Measurements from ENCODE around the gene MRPL30. TPM values are rescaled to one million over a fixed set of nuclear protein-coding genes. Genes with fewer than 3 reads are reported as not detected.
"Not testable (repeated sequence)": the region's sequence is repeated elsewhere in the genome, so short reads cannot be mapped to it uniquely, and the experiment has no call there.

The MRPL30 gene
- total and polyA plus RNA-seq, 2 donors (not counting 3 experiments of a cell fraction or from before 2014, with no cell fraction given) = 14.7 to 28.4 TPM

DNA sequence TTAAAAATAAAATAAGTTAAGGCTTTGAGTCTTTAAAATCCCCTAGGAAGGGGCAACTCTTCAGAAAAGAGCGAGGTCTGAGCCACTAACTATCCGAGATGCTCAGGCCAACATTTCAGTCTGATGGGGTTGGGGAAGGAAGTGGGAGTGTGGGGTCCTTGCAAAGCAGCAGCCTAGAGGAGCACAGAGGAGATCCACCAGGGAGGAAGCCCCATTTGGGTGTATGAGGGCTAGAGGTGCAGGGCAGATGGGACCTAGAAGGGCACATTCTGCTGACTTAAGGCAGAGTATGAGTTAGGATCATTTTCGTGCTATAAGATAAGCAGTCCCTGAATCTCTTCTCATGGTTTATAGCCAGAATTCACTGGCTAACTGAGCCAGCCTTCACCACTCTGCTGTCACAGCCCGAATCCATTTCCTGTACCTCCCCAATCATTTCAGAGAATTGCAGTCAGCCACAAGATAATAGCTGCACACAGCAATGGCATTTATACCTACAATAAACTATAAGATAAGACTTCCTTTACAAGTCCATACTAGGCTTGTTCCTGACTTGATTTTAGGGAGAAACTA lies 37.0 kb downstream of the MRPL30 start:
- Histone ChIP-seq H4K20me1 (replicated peaks; ENCODE audit: control insufficient read depth, extremely low read depth, insufficient read depth, low read length) (no peaks in the 10 kb centered on the region), H3K79me2 (ENCODE audit: control insufficient read depth, insufficient read depth, low read length) (no peaks in the 10 kb centered on the region), H3K9ac (replicated peaks; ENCODE audit: extremely low read depth, insufficient read depth, low read length) (no peak overlapping the region), H3K4me2 (ENCODE audit: insufficient read depth, low read length) (no peak overlapping the region), H3K4me1 (ENCODE audit: control insufficient read depth, extremely low read depth, insufficient read depth, low read length) (no peaks in the 10 kb centered on the region), H2AFZ (ENCODE audit: low read depth, low read length) (no peak overlapping the region), H3K36me3 (ENCODE audit: control insufficient read depth in 2 of 2, extremely low read depth in 1 of 2, insufficient read depth in 2 of 2, low read length in 2 of 2) (no peaks in the 10 kb centered on the region), H3K4me3 (replicated peaks in 1 of 3; ENCODE audit: insufficient read depth in 1 of 3, low read depth in 1 of 3, low read length in 3 of 3) (no peak overlapping the region), H3K27ac (ENCODE audit: insufficient read depth, low read depth, low read length) (no peak overlapping the region), H3K9me1 (replicated peaks; ENCODE audit: control insufficient read depth, extremely low read depth, insufficient read depth, low read length) (no peaks in the 10 kb centered on the region), H3K9me3 (replicated peaks; ENCODE audit: control insufficient read depth, insufficient read depth, low read length) (no peaks in the 10 kb centered on the region), H3K27me3 (ENCODE audit: control insufficient read depth in 2 of 2, insufficient read depth in 2 of 2, low read length in 2 of 2) (no peaks in the 10 kb centered on the region)
- POLR2A ChIA-PET = no interaction called here
- intact Hi-C loops (cut with micrococcal nuclease) (no loop called here), dilution Hi-C loops (cut with MboI; ENCODE audit: extremely low pct_ligation_motif_present, low sequenced_read_pairs) (no loop called here)
- TF ChIP-seq POLR2AphosphoS5 (IDR thresholded peaks at IDR 0.05; ENCODE audit: insufficient read depth, low read depth, low read length) (no peak), GATA2 (IDR thresholded peaks at IDR 0.05; ENCODE audit: insufficient read depth, insufficient read length, low read depth, low read length) (no peak), MYC (IDR thresholded peaks at IDR 0.05; ENCODE audit: low read depth, low read length) (no peak), EZH2 (IDR thresholded peaks at IDR 0.05; ENCODE audit: borderline replicate concordance, low read depth, low read length, severe bottlenecking) (no peak), FOS (IDR thresholded peaks at IDR 0.05; ENCODE audit: borderline replicate concordance, insufficient read depth, low read length) (no peak), JUN (IDR thresholded peaks at IDR 0.05; ENCODE audit: borderline replicate concordance, insufficient read depth, insufficient read length, low read depth) (no peak)
- TF ChIP-seq, protein P1, sequence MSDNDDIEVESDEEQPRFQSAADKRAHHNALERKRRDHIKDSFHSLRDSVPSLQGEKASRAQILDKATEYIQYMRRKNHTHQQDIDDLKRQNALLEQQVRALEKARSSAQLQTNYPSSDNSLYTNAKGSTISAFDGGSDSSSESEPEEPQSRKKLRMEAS (IDR thresholded peaks at IDR 0.05; ENCODE audit: insufficient read depth, insufficient read length) = no peak
- CTCF ChIA-PET = no interaction called here
- DNase-seq (ENCODE audit: low read depth, low spot score) = no peak
- no TSS peak for BruUV-seq (replicated peaks)
- FAIRE-seq = no peak

DNA sequence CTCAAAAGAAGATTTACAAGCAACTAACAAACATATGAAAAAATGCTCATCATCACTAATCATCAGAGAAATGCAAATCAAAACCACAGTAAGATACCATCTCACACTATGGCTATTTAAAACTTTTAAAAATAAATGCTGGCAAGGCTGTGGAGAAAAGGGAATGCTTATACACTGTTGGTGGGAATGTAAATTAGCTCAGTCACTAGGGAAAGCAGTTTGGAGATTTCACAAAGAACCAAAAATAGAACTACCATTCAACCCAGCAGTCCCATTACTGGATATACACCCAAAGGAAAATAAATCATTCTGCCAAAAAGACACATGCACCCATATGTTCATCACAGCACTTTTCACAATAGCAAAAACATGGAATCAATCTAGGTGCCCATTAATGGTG lies 52.2 kb downstream of the MRPL30 start:
- H3K9me1 ChIP-seq (replicated peaks; ENCODE audit: control insufficient read depth, extremely low read depth, insufficient read depth, low read length); H2AFZ ChIP-seq (ENCODE audit: low read depth, low read length); H3K4me1 ChIP-seq (ENCODE audit: control insufficient read depth, extremely low read depth, insufficient read depth, low read length); H3K27me3 ChIP-seq (ENCODE audit: control insufficient read depth in 2 of 2, insufficient read depth in 2 of 2, low read length in 2 of 2); H3K4me3 ChIP-seq (replicated peaks in 1 of 3; ENCODE audit: insufficient read depth in 1 of 3, low read depth in 1 of 3, low read length in 3 of 3); dilution Hi-C loops (cut with MboI; ENCODE audit: extremely low pct_ligation_motif_present, low sequenced_read_pairs); CTCF ChIA-PET; H3K36me3 ChIP-seq (ENCODE audit: control insufficient read depth in 2 of 2, extremely low read depth in 1 of 2, insufficient read depth in 2 of 2, low read length in 2 of 2); H3K9ac ChIP-seq (replicated peaks; ENCODE audit: extremely low read depth, insufficient read depth, low read length); POLR2A ChIA-PET; H3K9me3 ChIP-seq (replicated peaks; ENCODE audit: control insufficient read depth, insufficient read depth, low read length); H4K20me1 ChIP-seq (replicated peaks; ENCODE audit: control insufficient read depth, extremely low read depth, insufficient read depth, low read length); H3K79me2 ChIP-seq (ENCODE audit: control insufficient read depth, insufficient read depth, low read length); FAIRE-seq; intact Hi-C loops (cut with micrococcal nuclease); DNase-seq (ENCODE audit: low read depth, low spot score); H3K27ac ChIP-seq (ENCODE audit: insufficient read depth, low read depth, low read length); H3K4me2 ChIP-seq (ENCODE audit: insufficient read depth, low read length); BruUV-seq (replicated peaks): not testable (repeated sequence)
